GM18502 (cell line): ENCODE data around the gene MAPK11.

Experiments used
- ATAC-seq: cut with Tn5 transposase; IDR thresholded peaks from one replicate; pipeline ENCODE4 v1.9.1; 2021; ENCODE audit warnings: mild to moderate bottlenecking; ENCODE audit not compliant: unreplicated experiment, poor library complexity

Gene MAPK11

GRCh38 chr22:50297510-50298265 is 27.5 kb upstream of the MAPK11 start:
- ATAC-seq: no peak

GRCh38 chr22:50296658-50297490 is 26.7 kb upstream of the MAPK11 start:
- no peak for ATAC-seq

GRCh38 chr22:50294319-50294656 is 24.1 kb upstream of the MAPK11 start:
- ATAC-seq: no peak

GRCh38 chr22:50293441-50294318 is 23.5 kb upstream of the MAPK11 start:
- ATAC-seq: no peak

GRCh38 chr22:50292643-50293440 is 22.7 kb upstream of the MAPK11 start:
- ATAC-seq: no peak

GRCh38 chr22:50289942-50290630 is 19.9 kb upstream of the MAPK11 start:
- no peak for ATAC-seq

DNA sequence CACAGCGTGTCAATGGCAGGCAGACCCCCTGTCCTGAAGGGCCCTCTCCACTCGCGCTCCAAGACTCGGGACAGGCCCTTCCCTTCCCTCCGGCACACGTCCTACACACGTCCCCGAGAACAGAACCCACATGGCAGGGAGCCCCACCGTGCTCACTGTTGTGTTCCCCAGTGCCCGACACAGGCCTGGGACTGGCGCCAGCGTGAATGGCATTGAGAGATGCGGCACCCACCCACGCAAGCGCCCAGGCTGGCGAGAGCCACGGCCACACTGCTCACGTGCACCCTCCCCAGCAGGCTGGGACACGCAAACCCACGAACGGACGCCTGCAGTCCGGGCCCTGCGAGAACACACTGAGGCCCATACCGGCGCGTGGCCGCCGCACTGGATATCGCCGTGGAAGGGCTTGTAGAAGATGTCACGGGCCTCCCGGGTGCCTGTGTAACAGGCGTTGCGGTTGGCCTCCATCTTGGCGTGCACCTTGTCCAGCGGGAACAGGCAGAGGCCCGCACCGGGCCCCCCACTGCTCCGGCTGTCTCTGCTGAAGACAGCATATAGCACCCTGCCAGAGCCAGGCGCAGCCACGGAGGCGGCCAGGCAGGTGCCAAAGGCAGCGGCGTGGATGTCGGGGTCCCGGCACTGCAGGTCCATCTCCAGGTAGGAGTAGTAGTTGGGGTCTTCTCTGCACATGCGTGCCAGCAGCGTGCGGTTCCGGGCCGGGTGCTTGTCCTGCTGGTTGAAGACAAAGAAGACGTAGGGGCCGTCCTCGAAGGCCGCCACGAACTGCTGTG is 19.2 kb upstream of the MAPK11 start:
- ATAC-seq: no peak

DNA sequence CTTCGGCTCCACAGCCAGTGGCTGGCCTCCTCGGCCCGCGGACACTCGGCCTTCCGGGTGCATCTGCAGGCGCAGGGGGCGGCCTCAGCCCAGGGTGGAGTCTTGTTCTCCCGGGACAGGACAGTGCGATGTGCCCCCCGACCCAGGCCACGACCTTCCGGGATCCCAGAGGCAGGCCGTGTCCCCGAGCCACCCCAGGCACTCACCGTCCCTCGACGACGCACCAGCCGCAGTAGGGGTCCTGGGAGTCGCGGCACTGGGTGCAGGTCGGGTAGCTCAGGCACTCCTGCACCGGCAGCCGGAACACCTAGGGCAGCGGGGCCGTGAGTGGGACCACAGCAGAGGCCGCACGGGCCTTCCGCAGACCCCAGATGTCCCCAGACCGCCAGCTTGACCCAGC is 17.6 kb upstream of the MAPK11 start:
- ATAC-seq: no peak

- no peak for ATAC-seq
Measured at GRCh38 chr22:50286701-50287318, 16.6 kb upstream of the MAPK11 start.

DNA sequence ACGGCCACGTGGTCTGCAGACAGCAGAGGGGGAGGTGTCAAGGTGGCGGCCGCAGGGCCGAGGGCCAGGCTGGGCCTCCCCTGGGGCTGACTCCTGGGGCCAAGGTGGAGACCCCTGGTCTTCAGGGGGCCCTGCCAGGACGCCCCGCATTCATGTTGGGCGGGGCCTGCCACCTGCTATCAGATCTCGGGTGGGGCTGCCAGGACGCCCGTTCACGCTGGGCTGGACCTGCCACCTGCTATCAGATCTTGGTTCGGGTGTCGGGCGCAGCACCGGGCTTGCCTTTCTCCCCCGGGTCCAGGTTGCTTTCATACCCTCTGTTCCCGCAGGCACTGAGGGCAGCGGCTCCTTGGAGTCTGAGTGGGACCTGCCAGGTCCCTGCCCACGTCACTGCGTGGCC is 16.1 kb upstream of the MAPK11 start:
- ATAC-seq: no peak

DNA sequence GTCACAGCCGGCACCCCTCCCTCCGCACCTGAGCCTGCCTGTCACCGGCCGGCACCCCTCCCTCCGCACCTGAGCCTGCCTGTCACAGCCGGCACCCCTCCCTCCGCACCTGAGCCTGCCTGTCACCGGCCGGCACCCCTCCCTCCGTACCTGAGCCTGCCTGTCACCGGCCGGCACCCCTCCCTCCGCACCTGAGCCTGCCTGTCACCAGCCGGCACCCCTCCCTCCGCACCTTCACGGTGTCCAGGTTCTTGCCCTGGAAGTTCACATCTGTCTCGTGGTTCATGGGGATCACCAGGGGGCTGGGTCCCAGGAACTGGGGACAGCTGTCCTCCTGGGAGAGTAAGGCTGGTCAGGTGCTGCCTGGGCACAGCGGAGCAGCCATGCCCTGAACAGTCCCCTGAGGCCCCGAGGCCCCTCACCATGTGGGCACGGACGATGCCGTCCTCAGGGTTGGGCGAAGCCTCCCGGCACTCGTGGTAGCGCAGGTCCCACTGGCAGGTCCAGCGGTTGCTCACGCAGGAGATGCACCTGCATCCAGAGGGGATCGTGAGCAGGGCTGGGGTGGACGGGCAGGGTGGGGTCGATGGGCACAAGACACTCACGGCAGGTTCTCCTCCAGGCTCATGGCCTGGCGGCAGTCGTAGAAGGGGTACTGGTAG is 15.5 kb upstream of the MAPK11 start:
- no peak for ATAC-seq

GRCh38 chr22:50284479-50284878 is 14.3 kb upstream of the MAPK11 start:
- ATAC-seq: no peak

- ATAC-seq: no peak
Measured at GRCh38 chr22:50283821-50284220, 13.6 kb upstream of the MAPK11 start.

DNA sequence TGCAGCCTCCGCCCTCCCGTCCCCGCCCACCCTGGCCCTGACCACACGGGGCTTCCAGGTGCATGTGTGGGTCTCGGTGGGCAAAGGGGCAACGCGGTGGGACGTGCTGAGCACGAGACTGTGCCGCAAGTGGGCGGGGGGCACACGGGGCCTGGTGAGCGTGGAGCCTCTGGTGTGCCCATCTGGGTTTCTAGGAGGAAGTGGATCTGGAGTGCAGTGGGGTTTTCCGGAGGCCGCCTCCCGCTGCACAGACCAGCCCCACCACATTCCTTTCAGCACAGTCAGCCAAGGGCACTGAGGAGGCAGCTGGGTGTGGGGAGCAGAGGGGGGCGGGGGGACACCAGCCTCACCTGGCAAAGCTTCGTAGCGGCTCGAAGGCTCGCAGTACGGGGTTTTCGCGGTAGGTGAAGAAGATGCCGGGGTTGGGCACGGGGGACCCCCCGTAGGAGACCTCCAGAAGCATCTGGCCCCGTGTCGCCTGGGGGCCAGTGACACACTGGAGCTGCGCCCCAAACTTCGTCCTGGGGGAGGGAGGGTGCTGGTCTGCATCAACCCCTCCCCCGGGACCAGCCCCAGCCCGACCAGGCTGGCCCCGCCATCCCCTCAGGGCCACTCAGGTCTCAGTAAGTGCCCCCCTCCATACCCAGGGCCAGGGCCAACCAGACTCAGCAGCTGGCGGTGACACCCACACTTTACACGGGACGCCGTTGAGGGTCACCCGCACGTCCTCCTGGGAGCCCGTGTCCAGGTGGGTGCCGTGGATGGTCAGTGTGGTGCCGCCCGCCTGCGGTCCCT is 12.4 kb upstream of the MAPK11 start:
- no peak for ATAC-seq

- no peak for ATAC-seq
Measured at GRCh38 chr22:50281957-50282356, 11.8 kb upstream of the MAPK11 start.

DNA sequence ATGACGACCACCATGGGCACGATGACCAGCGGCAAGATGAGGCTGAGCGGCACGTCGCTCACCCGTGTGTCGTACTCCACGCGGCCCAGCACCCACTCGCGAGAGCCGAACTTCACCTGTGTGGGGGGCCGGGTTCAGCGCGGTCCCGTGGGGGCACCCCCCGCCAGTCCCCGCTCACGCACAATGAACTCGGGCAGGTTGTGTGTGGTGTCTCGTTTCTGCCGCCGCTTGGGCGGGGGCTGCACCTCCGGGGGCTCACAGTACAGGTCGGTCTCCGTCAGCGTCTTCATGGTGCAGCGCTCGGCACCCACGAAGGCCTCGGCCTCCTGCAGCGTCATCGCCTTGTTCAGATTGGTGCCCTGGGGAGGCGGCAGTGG is 11.2 kb upstream of the MAPK11 start:
- ATAC-seq: no peak
